MM.1S (cell line): Measurements from ENCODE around the gene FARS2.

Experiments
- DNase-seq: peaks from one replicate; pipeline ENCODE4 v3.0.0-alpha.2; 2015
- H2AFZ ChIP-seq: fragments of 300-600 bp; sonication (generic); 2 replicates; pipeline ENCODE4 v1.6.0; 2016; ENCODE audit warnings: antibody characterized with exemption, low read length
- H3F3A ChIP-seq: fragments of 300-600 bp; sonication (generic); 2 replicates; pipeline ENCODE4 v1.6.1; 2016; ENCODE audit warnings: mild to moderate bottlenecking, antibody characterized with exemption, low read length, moderate library complexity, mixed read lengths; ENCODE audit not compliant: insufficient read depth
- H3K27ac ChIP-seq: fragments of 300-600 bp; sonication (generic); 2 replicates; pipeline ENCODE4 v1.5.1; 2016; ENCODE audit warnings: mild to moderate bottlenecking, low read length
- H3K27me3 ChIP-seq: fragments of 300-600 bp; sonication (generic); replicated peaks from 2 replicates; pipeline ENCODE4 v1.6.0; 2016; ENCODE audit warnings: low read length; ENCODE audit not compliant: insufficient read depth
- H3K36me3 ChIP-seq: fragments of 300-600 bp; sonication (generic); replicated peaks from 2 replicates; pipeline ENCODE4 v1.6.1; 2016; ENCODE audit warnings: mild to moderate bottlenecking, low read length, mixed read lengths; ENCODE audit not compliant: insufficient read depth
- H3K4me1 ChIP-seq: fragments of 300-600 bp; sonication (generic); 2 replicates; pipeline ENCODE4 v1.6.1; 2016; ENCODE audit warnings: low read length, mixed read lengths
- H3K4me2 ChIP-seq: fragments of 300-600 bp; sonication (generic); 2 replicates; pipeline ENCODE4 v1.6.0; 2016; ENCODE audit warnings: low read depth, low read length
- H3K4me3 ChIP-seq: fragments of 300-600 bp; sonication (generic); 2 replicates; pipeline ENCODE4 v1.5.1; 2016; ENCODE audit warnings: low read length, mixed read lengths
- H3K79me2 ChIP-seq: fragments of 300-600 bp; sonication (generic); 2 replicates; pipeline ENCODE4 v1.6.1; 2016; ENCODE audit warnings: mixed run types, low read length, mixed read lengths
- H3K9ac ChIP-seq: fragments of 300-600 bp; sonication (generic); 2 replicates; pipeline ENCODE4 v1.6.1; 2016; ENCODE audit warnings: low read length, mixed read lengths
- H3K9me2 ChIP-seq: fragments of 300-600 bp; sonication (generic); replicated peaks from 2 replicates; pipeline ENCODE4 v1.6.1; 2016; ENCODE audit warnings: mild to moderate bottlenecking, low read length, mixed read lengths; ENCODE audit not compliant: insufficient read depth
- H3K9me3 ChIP-seq: fragments of 300-600 bp; sonication (generic); replicated peaks from 2 replicates; pipeline ENCODE4 v1.6.1; 2016; ENCODE audit warnings: mild to moderate bottlenecking, low read length, mixed read lengths; ENCODE audit not compliant: insufficient read depth
- H4K20me1 ChIP-seq: fragments of 300-600 bp; sonication (generic); 2 replicates; pipeline ENCODE4 v1.6.1; 2016; ENCODE audit warnings: mild to moderate bottlenecking, low read length, moderate library complexity, mixed read lengths; ENCODE audit not compliant: insufficient read depth
- CTCF ChIP-seq: fragments of 300-600 bp; sonication (generic); IDR thresholded peaks from 2 replicates; pipeline ENCODE4 v1.5.1; 2016; ENCODE audit warnings: antibody characterized with exemption, low read length, mixed read lengths
- EZH2 ChIP-seq: fragments of 300-600 bp; sonication (generic); optimal IDR thresholded peaks from 2 replicates; pipeline ENCODE3; 2017; ENCODE audit warnings: low read depth, mild to moderate bottlenecking, antibody characterized with exemption, low read length, mixed read lengths
- EZH2phosphoT487 ChIP-seq: fragments of 300-600 bp; sonication (generic); IDR thresholded peaks from 2 replicates; pipeline ENCODE4 v1.6.1; 2018; ENCODE audit warnings: antibody characterized with exemption, low read length

FARS2 gene

DNA sequence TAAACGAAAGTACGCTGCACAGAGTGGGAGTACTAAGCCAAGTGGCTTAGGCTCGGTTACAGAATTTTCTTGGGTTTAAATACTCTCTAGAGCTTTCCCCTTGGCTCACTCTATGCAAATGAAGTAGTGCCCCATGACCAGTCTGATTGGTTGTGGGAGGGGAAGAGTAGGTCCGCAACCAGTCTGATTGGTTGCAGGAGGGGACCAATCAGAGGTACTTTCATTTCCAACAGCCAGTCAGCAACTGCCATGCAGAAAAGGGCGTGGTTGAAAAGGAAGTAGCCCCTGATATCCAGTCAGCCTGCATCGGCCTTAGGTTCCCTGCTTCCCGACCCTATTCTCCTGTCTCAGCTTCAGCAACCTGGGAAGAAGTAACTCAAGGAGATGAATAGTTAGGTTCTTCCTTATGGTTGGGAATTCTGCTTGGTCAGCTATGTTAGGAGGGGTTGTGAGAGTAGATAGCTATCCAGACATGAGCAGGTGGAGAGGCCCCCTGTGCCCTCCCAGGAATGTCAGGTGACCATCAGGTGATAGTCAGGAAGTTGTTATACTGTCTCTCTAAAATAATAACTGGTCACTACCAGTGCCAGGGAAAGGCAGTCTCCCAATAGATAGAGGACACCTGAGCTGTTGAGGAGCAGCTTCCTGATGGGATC is 57.4 kb downstream of the FARS2 start:
- Histone ChIP-seq H3K27ac (no peak overlapping the region), H3K4me3 (no peak overlapping the region), H3K27me3 (no peaks in the 10 kb centered on the region), H3K36me3 (no peaks in the 10 kb centered on the region), H3K4me1 (no peaks in the 10 kb centered on the region), H2AFZ (no peak overlapping the region), H3K9ac (no peak overlapping the region), H3K9me2 (no peaks in the 10 kb centered on the region), H3K9me3 (no peaks in the 10 kb centered on the region), H3K79me2 (no peaks in the 10 kb centered on the region), H3K4me2 (no peak overlapping the region), H3F3A (no peaks in the 10 kb centered on the region), H4K20me1 (no peaks in the 10 kb centered on the region)
- DNase-seq = no peak
- TF ChIP-seq EZH2phosphoT487 (no peak), EZH2 (no peak), CTCF (no peak)

- no peak for DNase-seq
- Histone ChIP-seq H4K20me1 (no peaks in the 10 kb centered on the region), H3K27ac (no peak overlapping the region), H3K4me3 (no peak overlapping the region), H3F3A (no peaks in the 10 kb centered on the region), H3K9me2 (no peaks in the 10 kb centered on the region), H3K9me3 (no peaks in the 10 kb centered on the region), H3K9ac (no peak overlapping the region), H3K27me3 (no peaks in the 10 kb centered on the region), H3K79me2 (no peaks in the 10 kb centered on the region), H3K36me3 (no peaks in the 10 kb centered on the region), H3K4me2 (no peak overlapping the region), H2AFZ (no peak overlapping the region), H3K4me1 (no peaks in the 10 kb centered on the region)
- TF ChIP-seq EZH2phosphoT487 = no peak
- no peak for TF ChIP-seq CTCF
- no peak for TF ChIP-seq EZH2
These were observed 62.7 kb downstream of the FARS2 start for GRCh38 chr6:5323979-5324378.

- H3K4me1 ChIP-seq = no peaks in the 10 kb centered on the region
- H2AFZ ChIP-seq = no peak overlapping the region
- no peak overlapping the region for H3K9ac ChIP-seq
- H3K36me3 ChIP-seq = no peaks in the 10 kb centered on the region
- H3K4me3 ChIP-seq = no peak overlapping the region
- no peaks in the 10 kb centered on the region for H3K9me3 ChIP-seq
- no peaks in the 10 kb centered on the region for H3K27me3 ChIP-seq
- H3K27ac ChIP-seq = no peak overlapping the region
- TF ChIP-seq CTCF (no peak), EZH2 (no peak), EZH2phosphoT487 (no peak)
- H3F3A ChIP-seq = no peaks in the 10 kb centered on the region
- no peak overlapping the region for H3K4me2 ChIP-seq
- H3K9me2 ChIP-seq = no peaks in the 10 kb centered on the region
- no peaks in the 10 kb centered on the region for H4K20me1 ChIP-seq
- 0 out of 2 replicates have a peak, but pooled peaks cover 3% of the 10 kb centered on the region for H3K79me2 ChIP-seq
- no peak for DNase-seq
These were observed 63.9 kb downstream of the FARS2 start for GRCh38 chr6:5325173-5325572.
